SK-N-MC (cell line): Measurements from ENCODE around the gene FBXL13.

Experiments used
- EZH2 ChIP-seq: fragments of 200-600 bp; sonication (generic); IDR thresholded peaks from one replicate; pipeline ENCODE4 v1.6.1; 2017; ENCODE audit warnings: antibody characterized with exemption
- POLR2AphosphoS5 ChIP-seq: IDR thresholded peaks from 2 replicates; pipeline ENCODE4 v1.6.1; 2012; ENCODE audit warnings: mild to moderate bottlenecking, low read depth, low read length, borderline replicate concordance

DNA sequence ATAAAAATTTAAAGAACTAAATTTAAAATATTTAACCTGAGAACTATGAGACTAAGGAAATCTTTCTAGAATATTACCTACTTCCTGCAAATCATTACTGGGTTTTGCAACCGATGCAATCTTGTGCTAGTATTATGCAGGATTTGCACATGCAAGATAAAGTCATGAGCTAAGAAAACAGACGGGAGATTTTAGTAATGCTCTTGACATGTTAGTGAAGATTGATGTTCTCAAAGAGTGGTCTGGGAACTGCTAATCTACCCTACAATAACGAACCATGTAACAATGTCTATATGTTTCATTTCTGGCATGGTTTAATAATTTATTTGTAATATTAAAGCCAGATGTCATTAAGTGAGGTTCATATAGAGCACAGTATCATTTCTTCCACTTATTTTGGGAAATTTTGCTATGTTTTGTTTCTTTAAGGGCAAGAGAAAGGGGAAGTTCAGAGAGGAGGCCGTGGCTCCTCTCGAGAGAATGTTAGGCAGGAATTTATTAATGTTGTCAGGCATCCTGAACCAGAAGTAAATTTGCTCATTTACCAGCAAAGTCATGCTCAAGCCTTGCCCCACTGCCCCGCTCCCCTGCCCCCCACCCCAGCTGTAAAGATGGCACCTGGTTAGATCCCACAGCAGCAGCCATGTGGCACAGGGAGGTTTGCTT, 139.0 kb downstream of the FBXL13 start:
- TF ChIP-seq POLR2AphosphoS5 (peak; percentile 34; the same call in 1 of the 2 replicates), EZH2 (no peak)
